HG03469 (cell line): Measurements from ENCODE around the gene NID1.
"Not testable (repeated sequence)": the region's sequence is repeated elsewhere in the genome, so short reads cannot be mapped to it uniquely, and the experiment has no call there.

Experiments used
- ATAC-seq: cut with Tn5 transposase; IDR thresholded peaks from one replicate; pipeline ENCODE4 v1.9.1; 2021; ENCODE audit warnings: mild to moderate bottlenecking, moderate library complexity, moderate number of reproducible peaks; ENCODE audit not compliant: unreplicated experiment

NID1 gene

DNA sequence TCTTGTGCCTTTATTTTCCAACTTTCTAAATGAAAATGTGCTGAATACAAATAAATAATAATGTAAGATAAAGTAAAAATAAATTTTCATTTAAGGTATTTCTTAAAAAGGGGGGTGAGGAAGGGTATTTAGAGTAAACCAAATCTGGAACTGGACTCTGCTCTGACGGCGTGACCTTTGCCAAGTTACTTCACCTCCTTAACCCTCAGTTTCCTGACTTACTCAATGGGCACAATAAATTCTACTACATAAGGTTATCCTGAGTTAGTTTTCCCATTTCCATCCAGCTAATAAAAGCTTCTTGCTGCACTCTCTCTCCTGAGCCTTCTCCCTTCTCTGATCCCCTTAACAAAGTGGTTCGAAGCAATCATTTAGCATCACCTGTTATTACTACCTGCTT is 93.9 kb downstream of the NID1 start:
- no peak for ATAC-seq

DNA sequence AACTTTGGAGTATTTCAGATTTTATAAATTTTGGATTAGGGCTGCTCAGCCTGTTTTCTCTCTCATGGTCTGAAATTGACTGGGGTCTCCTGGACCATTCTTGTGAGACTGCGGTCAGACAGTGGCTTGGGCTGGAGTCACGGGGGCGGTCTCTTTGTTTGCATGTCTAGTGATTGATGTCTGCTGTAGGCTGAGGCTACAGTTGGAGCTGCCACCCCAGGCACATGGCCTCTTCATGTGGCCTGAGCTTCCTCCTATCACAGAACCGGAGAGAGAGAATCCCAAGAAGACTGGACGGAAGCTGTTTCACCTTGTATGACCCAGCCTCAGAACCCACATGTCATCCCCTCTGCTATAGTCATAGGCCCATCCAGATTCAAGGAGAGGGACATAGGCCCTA is 96.1 kb downstream of the NID1 start:
- ATAC-seq, result no peak

DNA sequence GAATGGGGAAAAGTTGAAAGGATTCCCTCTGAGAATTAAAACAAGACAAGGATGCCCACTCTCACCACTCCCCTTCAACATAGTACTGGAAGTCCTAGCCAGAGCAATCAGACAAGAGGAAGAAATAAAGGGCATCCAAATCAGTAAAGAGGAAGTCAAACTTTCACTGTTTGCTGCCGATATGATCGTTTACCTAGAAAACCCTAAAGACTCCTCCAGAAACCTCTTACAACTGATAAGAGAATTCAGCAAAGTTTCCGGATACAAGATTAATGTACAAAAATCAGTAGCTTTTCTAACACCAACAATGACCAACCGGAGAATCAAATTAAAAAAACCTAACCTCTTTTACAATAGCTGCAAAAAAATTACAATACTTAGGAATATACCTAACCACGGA is 98.8 kb downstream of the NID1 start:
- ATAC-seq, result not testable (repeated sequence)

DNA sequence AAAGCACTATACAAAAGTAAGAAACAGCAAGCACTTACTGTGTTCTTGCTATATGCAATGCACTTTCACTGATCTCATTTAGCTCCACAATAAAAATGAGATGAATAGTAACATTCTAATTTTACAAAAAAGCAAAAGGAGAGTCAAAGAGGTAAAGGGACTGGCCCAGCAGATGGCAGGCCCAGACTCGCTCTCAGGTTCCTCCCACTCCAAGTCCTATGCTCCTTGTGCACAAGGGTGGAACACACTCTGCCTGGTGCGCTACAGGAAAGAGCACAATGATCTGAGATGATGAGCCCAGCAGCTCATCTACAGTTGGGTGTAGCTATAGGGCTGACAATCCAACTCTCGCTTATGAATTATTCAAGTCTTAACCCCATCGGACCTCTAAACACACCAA is 104.1 kb downstream of the NID1 start:
- ATAC-seq, result no peak

DNA sequence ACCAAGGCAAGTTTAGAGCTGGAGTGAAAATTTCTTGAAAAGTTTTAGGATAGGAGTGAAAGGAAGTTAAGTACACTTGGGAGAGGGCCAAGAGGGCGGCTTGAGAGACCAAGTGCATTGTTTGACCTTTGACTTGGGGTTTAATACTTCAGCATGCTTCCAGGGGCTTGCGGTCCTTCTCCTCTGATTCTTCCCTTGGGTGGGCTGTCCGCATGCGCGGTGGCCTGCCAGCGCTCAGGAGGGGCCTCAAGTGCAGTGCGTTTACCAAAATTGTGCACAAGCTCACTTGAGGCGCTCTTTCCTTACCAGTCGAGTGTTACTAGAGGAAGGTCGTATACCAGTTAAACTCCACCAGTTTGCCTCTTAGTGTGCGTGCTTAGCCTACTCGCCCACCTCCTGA is 106.9 kb downstream of the NID1 start:
- no peak for ATAC-seq

DNA sequence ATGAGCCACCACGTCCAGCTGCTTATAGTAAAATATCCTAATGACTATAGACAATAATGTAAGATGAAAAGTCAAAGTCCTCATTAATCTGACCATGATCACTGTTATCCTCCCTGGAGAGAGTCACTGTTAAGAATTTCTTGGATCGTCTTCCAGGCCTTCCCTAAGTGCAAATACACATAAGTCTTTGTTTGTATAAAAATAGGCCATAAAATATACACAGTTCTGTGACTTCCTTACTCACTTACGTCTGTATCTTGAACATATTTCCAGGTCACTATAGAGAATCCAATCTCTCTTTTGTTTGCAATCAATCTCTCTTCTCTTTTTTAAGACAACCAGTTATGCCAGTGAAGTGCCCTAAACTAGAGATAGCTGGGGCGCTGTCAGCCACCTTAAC is 109.1 kb downstream of the NID1 start:
- ATAC-seq, result no peak

DNA sequence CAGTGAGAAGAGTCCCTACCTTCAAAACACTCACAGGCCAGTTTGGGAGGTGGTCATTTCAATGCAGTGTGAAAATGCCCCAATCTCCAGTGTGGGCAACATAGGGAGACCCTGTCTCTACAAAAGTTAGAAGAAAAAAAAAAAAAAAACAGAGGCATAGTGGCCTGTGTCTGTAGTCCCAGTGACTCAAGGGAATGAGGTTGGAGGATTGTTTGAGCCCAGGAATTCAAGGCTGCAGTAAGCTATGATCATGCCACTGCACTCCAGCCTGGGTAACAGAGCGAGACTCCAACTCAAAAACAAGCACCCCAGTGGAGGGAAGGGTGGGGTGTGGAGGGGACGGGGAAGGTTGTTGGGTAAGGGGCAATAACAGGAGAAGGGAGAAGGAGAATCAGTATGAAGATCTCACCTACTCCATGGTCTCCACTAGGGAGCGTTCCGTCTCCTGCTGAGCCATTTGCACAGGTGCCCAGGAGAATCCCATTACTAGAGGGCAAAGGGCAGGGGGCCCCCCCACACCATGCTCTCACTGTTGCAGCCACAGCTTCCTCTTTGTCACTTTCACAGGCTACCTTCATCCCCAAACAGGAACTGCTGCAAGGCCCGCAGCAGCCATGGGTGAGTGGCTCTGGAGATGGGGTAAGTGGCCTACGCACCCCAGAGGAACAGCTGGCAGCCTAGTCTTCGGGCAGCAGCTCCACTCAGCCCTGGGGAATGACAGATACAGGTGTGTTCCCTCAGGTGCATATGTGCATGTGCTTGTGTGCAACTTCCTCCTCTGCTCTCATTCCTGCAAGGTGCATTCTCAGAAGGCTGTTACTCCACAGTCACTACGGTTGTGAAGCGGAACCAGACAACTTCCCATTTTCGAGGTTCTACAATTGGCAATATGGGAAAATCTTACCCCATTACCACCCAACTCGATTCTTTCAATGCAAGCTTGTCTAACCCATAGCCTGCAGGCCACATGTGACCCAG is 110.3 kb downstream of the NID1 start:
- ATAC-seq, result peak; percentile 90

DNA sequence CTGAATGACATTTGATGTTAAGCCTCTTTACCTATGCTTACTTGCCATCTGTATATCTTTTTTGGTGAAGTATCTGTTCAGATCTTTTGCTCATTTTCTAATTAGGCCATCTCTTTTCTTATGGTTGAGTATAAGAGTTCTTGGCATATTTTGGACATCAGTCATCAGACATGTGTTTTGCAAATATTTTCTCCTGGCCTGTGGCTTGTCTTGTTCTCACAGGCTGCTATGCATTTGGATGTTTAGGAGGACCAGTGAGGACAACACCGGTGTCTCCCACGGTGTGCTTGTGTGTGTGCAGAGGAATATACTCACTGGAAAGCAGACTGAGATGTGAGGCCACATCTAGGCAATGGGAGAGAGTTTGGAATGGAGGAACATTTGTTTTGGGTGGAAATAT is 111.1 kb downstream of the NID1 start:
- no peak for ATAC-seq

DNA sequence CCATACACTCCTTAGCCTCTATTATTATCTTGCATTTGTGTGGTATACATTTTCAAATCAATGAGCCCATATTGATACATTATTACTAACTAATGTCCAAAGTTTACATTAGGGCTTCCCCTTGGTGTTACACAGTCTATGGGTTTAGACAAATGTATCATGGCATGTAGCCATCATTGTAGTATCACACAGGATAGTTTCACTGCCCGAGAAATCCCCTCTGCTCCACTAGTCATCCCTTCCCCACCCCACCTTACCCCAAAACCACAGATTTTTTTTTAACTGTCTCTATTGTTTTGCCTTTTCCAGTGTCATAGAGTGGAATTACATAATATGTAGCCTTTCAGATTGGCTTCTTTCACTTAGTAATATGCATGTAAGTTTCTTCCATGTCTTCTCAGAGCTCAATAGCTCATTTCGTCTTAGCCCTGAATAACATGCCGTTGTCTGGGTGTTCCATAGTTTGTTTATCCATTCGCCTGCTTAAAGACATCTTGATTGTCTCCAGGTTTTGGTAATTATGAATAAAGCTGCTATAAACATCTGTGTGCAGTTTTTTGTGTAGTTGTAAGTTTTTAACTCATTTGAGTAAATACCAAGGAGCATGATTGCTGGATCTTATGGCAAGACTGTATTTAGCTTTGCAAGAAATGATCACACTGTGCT is 111.8 kb downstream of the NID1 start:
- ATAC-seq, result peak; percentile 32

DNA sequence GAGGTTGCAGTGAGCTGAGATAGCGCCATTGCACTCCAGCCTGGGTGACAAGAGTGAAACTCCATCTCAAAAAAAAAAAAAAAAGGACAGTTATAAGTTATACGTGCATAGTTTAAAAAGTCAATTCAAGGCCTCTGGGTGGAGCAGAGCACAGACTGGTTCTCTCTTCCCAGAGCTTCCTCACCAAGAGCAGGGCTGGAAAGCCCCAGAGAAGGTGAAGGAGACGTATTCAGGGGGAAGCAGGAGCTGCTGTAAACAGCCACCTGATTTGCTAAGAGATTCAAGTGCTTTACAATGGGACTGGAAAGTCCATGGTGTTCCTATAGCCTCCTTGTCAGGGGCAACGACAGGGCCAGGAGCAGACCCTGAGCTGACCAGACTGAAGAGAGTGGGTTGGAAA is 113.2 kb downstream of the NID1 start:
- ATAC-seq, result no peak

DNA sequence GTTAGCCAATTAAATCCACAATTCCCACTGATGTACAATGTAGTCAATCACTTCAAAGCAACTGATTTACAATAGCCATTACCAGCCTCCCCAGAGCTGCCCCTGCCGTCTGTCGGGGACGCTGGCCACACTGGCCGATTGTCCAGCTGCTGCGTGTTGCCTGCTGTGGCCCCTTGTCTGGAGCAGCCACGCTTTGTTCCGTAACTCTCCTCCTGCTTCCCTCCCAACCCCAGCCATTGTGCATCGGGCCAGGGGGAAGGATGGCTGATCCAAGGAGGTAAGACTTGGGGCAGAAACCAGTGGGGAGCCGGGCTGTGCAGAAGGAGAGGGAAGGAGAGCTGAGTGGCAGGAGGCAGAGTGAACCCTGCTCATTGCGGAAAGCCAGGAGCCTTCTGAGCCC is 114.6 kb downstream of the NID1 start:
- ATAC-seq, result no peak

DNA sequence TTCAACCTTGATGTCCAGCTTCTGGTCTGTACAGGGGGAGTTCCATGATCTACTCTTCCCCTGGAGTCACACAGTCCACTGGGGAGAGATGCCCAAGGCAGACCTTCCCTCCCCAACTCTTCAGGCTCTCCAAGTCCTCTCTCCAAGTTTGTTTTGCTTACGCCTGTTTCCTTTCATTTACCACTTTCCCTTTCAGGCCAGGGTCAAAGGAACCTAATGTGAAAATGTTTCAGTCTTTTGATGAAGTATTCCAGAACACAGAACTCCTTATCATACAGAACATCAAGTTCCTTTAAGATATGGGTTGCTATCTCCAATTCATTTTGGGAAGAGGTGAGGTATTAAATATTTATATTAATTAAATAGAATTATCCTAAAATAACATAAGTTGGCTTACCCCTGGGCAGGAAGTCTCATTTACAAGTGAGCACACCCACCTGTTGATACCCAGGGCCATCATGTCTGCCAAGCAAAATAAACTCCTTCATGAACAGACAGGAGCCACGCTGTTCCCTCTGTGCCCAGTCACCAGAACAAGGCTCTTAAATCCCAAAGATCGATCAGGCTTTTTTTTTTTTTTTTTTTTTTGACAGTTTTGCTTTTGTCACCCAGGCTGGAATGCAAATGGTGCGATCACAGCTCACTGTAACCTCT is 116.0 kb downstream of the NID1 start:
- ATAC-seq, result no peak

DNA sequence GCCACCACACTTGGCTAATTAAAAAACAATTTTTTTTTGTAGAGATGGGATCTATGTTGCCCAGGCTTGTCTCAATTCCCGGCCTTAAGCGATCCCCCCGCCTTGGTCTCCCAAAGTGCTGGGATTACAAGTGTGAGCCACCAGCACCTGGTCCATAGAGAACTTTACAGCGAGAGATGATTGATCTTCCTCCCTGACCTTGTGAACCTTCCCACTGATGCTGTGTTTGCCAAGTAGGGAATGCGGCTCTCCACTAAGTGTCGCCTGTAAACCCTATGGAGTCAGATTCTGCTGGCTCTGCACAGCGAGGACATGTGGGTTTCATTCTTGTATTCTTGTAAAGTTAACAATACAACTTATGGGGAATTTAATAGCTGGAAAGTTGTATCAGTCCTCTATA is 116.9 kb downstream of the NID1 start:
- no peak for ATAC-seq

DNA sequence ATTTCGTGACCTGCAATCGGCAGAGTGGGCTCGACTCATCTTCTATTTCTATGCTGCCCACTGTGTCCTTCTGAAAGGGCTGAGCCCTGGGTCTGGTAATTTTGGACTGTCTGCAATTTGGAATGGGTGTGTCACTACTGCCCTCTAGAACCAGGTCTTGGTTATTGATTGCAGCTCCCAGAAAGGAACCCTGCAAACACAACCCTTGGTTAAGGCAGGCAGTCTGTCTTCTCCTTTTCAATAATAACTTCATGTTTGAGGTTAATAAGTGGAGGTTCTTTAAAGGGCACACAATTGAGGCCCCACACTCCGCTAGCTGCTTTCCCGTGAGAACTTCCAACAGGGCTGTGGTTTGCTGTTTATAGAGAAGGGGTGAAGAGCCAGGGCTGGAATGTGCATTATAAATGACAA is 118.3 kb downstream of the NID1 start:
- ATAC-seq, result peak; percentile 48

DNA sequence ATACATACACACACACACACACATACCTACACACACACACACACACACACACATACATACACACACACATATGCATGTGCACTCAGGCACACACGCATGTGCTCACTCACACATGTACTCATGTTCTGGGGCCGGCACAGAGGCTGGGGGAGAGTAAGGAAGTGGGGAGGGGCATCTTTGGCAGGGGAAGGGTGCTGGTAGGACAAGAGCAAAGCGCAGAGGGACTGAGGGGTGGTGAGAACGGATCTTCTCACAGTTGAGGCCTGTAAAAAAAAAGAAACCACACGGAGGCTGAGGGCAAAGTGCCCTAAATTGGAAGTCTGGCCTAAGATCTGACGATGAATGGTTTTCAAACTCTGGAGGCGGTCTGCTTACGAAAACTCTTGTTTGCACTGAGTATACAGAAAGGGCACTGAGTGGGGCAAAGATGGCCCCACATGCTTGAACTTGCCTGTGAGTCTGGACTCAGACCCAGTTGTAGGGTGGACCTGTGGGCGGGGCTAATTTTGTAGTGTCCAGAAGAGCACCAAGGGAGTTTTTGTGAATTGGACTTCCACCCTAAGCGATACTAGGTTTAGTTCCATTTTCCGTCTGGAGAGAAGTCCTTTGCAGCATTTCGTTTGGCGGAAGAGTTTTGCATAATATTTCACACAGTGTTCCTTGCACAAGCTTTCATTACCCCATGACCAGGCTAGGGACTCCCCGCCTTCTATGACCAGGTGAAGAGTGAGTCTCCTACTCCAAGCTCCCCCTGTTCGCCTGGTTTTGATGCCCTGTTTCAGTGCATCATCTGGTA is 118.9 kb downstream of the NID1 start:
- ATAC-seq, result peak; percentile 42

DNA sequence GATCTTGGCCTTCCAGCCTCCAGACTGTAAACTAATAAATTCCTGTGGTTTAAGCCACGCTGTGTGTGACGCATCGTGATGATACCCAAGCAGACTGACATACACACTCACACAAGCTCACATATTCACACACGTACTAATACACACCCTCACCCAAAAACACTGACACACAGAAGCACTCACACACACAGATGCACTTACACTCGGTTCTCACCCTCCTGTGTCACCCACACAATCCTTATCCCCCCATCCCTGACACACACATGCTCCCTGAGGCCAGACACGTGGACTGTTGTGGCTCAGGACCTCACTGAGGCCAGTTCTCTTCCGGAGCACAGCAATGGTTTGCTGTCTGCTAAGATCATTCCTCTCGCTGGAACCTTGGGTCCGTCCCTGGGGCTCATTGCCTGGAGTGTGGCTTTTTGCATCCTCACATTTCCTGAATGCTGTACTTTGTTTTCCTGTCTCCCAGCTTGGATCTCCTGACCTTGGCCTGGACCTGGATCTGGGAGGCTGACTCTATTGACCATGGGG is 121.2 kb downstream of the NID1 start:
- no peak for ATAC-seq

DNA sequence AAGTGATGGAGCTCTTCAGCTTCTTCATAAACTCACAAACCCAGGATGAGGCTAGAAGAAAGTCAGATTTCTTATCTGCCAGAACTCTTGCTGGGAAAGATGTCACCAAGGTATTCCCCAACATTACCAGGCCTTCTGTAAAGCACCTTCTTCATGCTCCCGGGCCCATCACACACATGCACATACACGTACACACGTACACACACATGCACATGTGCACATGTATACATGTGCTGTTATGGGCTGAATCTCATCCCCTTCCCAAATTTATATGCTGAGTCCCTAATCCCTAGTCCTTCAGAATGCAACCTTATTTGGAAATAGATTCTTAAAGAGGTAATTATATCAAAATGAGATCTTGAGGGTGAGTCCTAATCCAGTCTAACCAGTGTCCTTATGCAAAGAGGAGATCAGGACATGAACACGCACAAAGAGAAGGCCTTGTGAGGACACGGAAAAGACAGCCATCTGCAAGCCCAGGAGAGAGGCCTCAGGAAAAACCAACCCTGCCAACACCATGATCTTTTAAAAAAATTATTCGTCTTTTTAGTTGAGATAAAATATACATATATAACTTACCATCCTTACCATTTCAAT is 121.8 kb downstream of the NID1 start:
- no peak for ATAC-seq

DNA sequence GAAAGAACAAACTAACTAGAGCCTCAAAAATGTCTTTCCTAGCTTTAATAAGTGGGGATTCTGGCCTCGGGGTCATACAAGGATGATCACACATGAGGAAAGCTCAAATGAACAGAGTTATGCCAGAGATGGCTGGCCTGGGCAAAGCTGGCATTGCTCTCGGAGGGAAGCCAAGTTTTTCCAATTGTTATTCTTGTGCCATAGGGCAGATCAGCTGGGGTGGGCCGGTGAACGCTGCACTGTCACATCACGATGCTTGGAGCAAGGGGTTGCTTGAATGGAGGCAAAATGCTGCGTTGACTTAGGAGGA is 122.3 kb downstream of the NID1 start:
- ATAC-seq, result no peak

DNA sequence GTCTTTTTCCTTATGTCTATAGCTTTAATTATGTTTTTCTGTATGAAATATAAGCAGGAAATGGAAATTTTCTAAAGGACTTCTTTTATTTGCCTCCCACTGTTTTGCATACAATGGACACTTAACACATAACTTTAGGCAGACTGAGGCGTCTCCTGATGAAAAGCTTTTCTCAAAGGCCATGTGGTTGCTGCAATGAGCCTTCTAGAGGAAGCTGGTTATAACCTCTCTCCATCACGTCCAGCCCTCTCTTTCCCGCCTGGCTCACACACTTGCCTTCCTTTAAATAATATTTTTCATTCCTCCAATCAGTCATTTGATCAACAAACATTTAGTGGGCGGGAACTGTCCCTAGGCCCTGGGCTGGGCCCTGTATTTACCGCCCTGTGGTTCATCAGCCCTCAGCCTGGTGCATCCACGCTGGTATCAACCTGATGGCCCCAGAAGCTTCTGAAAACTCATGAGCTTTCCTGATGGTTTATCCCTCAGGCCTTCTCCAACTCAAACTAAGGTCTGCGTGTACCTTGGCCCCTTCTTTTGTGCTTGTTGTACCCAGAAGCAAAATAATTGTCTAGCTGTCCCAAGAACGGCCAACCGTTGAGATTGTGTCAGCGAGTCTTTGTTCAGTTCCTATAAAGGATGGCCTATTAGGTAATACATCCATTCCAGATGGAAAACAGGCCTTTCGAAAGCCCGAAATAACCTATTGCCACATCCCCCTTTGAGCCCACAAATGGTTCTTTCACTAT is 122.8 kb downstream of the NID1 start:
- no peak for ATAC-seq

DNA sequence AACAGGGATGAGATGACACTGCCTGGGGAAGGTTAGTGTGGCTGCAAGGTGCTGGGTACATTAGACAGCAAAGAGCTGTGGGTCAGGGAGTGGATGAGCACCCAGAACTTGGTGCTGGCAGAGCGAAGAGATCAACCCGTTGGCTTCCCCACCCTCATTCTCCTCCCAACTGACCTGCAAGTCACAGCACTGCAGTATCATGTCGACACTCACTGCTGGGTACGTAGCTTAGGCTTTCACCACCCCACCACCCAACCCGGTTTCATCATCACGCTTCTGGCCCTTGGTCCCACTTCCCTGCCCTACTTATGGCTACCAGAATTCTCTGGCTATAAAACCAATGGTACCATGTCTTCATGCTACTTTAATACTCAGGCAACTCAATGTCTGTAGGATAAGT is 124.6 kb downstream of the NID1 start:
- ATAC-seq, result no peak
